Measurements from ENCODE around the gene WDR93. TPM values are rescaled to one million over a fixed set of nuclear protein-coding genes. Genes with fewer than 3 reads are reported as not detected.

WDR93 gene
- total RNA-seq, 2 experiments from 2014 or later: 0.19 TPM; not detected in 1

DNA sequence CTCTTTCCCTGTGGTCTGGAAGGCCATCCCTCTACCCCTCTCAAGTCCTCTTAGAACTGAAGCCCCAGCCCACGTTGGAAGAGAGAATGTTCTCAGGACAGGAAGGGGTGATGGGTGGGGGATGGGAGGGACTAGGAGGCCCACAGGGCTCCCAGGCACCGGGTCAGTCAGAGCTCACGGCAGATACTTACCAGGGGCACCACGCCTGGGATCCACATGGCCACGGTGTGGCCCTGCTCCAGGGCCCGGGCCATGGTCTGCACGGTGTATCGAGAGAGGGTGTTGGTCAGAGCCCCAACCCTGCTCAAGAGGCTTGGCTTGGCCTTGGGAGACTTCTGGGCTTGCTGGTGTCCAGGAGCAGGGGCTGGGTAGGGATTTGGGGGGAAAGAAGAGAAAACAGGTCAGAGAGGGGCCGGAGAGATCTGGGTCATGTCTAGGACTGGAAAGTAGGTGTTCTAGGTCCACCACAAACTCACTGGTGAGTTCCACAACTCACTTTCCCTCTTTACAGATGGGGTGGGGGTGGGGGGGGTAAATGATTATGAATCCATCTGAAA lies 21.2 kb upstream of the WDR93 start:
- H3K79me2 ChIP-seq (ENCODE audit: insufficient read depth, low read depth, low read length): no peaks in the 10 kb centered on the region
- H3K4me3 ChIP-seq (ENCODE audit: low read depth, low read length, poor library complexity, severe bottlenecking): no peak overlapping the region
- no peak for TF ChIP-seq EZH2phosphoT487 (IDR thresholded peaks at IDR 0.05; ENCODE audit: borderline replicate concordance, low read depth, low read length)
- TF ChIP-seq, protein P1, sequence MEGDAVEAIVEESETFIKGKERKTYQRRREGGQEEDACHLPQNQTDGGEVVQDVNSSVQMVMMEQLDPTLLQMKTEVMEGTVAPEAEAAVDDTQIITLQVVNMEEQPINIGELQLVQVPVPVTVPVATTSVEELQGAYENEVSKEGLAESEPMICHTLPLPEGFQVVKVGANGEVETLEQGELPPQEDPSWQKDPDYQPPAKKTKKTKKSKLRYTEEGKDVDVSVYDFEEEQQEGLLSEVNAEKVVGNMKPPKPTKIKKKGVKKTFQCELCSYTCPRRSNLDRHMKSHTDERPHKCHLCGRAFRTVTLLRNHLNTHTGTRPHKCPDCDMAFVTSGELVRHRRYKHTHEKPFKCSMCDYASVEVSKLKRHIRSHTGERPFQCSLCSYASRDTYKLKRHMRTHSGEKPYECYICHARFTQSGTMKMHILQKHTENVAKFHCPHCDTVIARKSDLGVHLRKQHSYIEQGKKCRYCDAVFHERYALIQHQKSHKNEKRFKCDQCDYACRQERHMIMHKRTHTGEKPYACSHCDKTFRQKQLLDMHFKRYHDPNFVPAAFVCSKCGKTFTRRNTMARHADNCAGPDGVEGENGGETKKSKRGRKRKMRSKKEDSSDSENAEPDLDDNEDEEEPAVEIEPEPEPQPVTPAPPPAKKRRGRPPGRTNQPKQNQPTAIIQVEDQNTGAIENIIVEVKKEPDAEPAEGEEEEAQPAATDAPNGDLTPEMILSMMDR (conservative IDR thresholded peaks at IDR 0.05; ENCODE audit: low read length): no peak
- CTCF ChIA-PET (ENCODE audit: unreplicated experiment): no interaction called here
- no peak overlapping the region for H2AFZ ChIP-seq (ENCODE audit: low read length)
- H4K20me1 ChIP-seq (ENCODE audit: insufficient read depth, low read length): no peaks in the 10 kb centered on the region
- H3K9me2 ChIP-seq (ENCODE audit: insufficient read depth, low read length): no peaks in the 10 kb centered on the region
- H3K36me3 ChIP-seq (ENCODE audit: insufficient read depth, low read length): no peaks in the 10 kb centered on the region
- no peak overlapping the region for H3K4me2 ChIP-seq (ENCODE audit: low read length)
- intact Hi-C loops (cut with micrococcal nuclease; ENCODE audit: unreplicated experiment): no loop called here
- BruUV-seq (replicated peaks): no TSS peak
- no peaks in the 10 kb centered on the region for H3K9me3 ChIP-seq (ENCODE audit: low read length)
- POLR2A ChIA-PET: no interaction called here
- DNase-seq (ENCODE audit: low spot score): no peak
- no peak overlapping the region for H3K27ac ChIP-seq (ENCODE audit: low read depth, low read length, poor library complexity, severe bottlenecking)
- no peaks in the 10 kb centered on the region for H3K4me1 ChIP-seq (ENCODE audit: insufficient read depth, low read length, poor library complexity, severe bottlenecking)

DNA sequence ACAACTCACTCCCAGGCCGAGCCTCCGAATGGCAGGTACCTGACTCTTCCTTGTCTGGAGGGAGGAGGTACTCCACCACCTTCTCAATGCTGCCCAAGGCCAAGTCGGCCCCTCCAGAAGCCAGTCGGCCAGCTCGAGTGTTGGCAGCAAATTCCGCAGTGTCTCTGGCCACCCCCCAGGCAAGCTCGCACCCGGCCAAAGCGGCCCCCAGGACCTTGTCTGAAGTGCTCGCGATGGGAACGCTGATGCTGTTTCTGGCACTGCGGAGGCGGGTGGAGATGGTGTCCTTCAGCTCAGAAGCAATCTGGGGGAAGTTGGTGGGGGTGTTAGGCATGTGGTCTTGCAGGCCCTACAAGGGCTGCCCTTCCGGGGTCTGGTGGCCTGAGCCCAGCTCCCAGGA lies 20.7 kb upstream of the WDR93 start:
- Histone ChIP-seq H3K4me2 (ENCODE audit: low read length) (no peak overlapping the region), H3K9me3 (ENCODE audit: low read length) (no peaks in the 10 kb centered on the region), H3K79me2 (ENCODE audit: insufficient read depth, low read depth, low read length) (no peaks in the 10 kb centered on the region), H3K9me2 (ENCODE audit: insufficient read depth, low read length) (no peaks in the 10 kb centered on the region), H3K36me3 (ENCODE audit: insufficient read depth, low read length) (no peaks in the 10 kb centered on the region), H2AFZ (ENCODE audit: low read length) (no peak overlapping the region), H3K4me3 (ENCODE audit: low read depth, low read length, poor library complexity, severe bottlenecking) (no peak overlapping the region), H3K27ac (ENCODE audit: low read depth, low read length, poor library complexity, severe bottlenecking) (no peak overlapping the region), H4K20me1 (ENCODE audit: insufficient read depth, low read length) (no peaks in the 10 kb centered on the region), H3K4me1 (ENCODE audit: insufficient read depth, low read length, poor library complexity, severe bottlenecking) (no peaks in the 10 kb centered on the region)
- DNase-seq (ENCODE audit: low spot score): no peak
- intact Hi-C loops (cut with micrococcal nuclease; ENCODE audit: unreplicated experiment): no loop called here
- POLR2A ChIA-PET: no interaction called here
- TF ChIP-seq, protein P1 (conservative IDR thresholded peaks at IDR 0.05; ENCODE audit: low read length): no peak
- TF ChIP-seq EZH2phosphoT487 (IDR thresholded peaks at IDR 0.05; ENCODE audit: borderline replicate concordance, low read depth, low read length): no peak
- BruUV-seq (replicated peaks): no TSS peak
- CTCF ChIA-PET (ENCODE audit: unreplicated experiment): no interaction called here

DNA sequence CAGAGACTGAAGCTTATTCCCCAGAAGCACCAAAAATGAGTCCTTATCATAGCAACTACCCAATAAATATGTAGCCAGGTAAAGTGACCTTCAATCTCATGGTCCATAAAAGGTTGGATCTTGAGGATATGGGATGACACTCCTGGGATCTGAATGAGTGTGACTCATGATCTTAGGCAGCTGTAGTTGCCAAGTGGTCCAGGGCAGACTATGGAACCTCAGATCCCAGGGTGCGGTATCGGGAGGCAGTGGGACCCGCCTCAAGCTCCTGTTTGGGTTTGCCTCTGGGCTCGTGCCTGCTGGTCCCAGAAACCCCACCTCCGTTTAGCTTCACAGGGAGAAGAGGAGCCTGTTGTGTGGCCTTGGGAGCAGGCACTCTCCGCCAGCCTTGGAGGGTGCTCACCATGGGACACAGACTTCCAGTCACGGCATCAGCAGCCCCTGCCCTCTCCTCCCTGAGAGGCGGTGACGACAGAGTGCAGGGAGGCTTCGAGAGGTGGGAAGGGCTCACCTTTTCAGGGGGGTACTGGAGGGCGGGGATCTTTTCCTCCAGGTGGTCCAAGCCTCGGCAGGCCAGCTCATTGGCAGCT lies 19.5 kb upstream of the WDR93 start:
- H4K20me1 ChIP-seq (ENCODE audit: insufficient read depth, low read length): no peaks in the 10 kb centered on the region
- DNase-seq (ENCODE audit: low spot score): no peak
- H3K9me2 ChIP-seq (ENCODE audit: insufficient read depth, low read length): no peaks in the 10 kb centered on the region
- ChIA-PET POLR2A (interaction anchor here (0.6 kb wide), 1 partner anchor 22 kb away, joined by 3 read pairs; no protein-coding TSS in a partner anchor), CTCF (ENCODE audit: unreplicated experiment) (no interaction called here)
- no peaks in the 10 kb centered on the region for H3K79me2 ChIP-seq (ENCODE audit: insufficient read depth, low read depth, low read length)
- H3K4me3 ChIP-seq (ENCODE audit: low read depth, low read length, poor library complexity, severe bottlenecking): no peak overlapping the region
- no peaks in the 10 kb centered on the region for H3K36me3 ChIP-seq (ENCODE audit: insufficient read depth, low read length)
- H3K4me2 ChIP-seq (ENCODE audit: low read length): no peak overlapping the region
- H2AFZ ChIP-seq (ENCODE audit: low read length): no peak overlapping the region
- no TSS peak for BruUV-seq (replicated peaks)
- TF ChIP-seq, protein P1 (conservative IDR thresholded peaks at IDR 0.05; ENCODE audit: low read length): no peak
- TF ChIP-seq EZH2phosphoT487 (IDR thresholded peaks at IDR 0.05; ENCODE audit: borderline replicate concordance, low read depth, low read length): no peak
- H3K4me1 ChIP-seq (ENCODE audit: insufficient read depth, low read length, poor library complexity, severe bottlenecking): no peaks in the 10 kb centered on the region
- no peak overlapping the region for H3K27ac ChIP-seq (ENCODE audit: low read depth, low read length, poor library complexity, severe bottlenecking)
- no peaks in the 10 kb centered on the region for H3K9me3 ChIP-seq (ENCODE audit: low read length)
- intact Hi-C loops (cut with micrococcal nuclease; ENCODE audit: unreplicated experiment): no loop called here

All from OCI-LY7 (cell line).